HG03039 (cell line): ENCODE data around the gene CLCN1.

Source experiments
- ATAC-seq: cut with Tn5 transposase; IDR thresholded peaks from one replicate; pipeline ENCODE4 v1.9.1; 2021; ENCODE audit warnings: mild to moderate bottlenecking, moderate library complexity; ENCODE audit not compliant: unreplicated experiment

Gene CLCN1

GRCh38 chr7:143292876-143293275 is 23.0 kb upstream of the CLCN1 start:
- ATAC-seq: no peak

- no peak for ATAC-seq
Measured at GRCh38 chr7:143295870-143296269, 20.0 kb upstream of the CLCN1 start.

GRCh38 chr7:143296686-143297085 is 19.2 kb upstream of the CLCN1 start:
- ATAC-seq: no peak

- ATAC-seq: no peak
Measured at GRCh38 chr7:143299346-143299745, 16.6 kb upstream of the CLCN1 start.

GRCh38 chr7:143299840-143300239 is 16.1 kb upstream of the CLCN1 start:
- no peak for ATAC-seq

- no peak for ATAC-seq
Measured at GRCh38 chr7:143300959-143301935, 14.7 kb upstream of the CLCN1 start.

- ATAC-seq: no peak
Measured at GRCh38 chr7:143303733-143304132, 12.2 kb upstream of the CLCN1 start.

- no peak for ATAC-seq
Measured at GRCh38 chr7:143304938-143305337, 11.0 kb upstream of the CLCN1 start.

GRCh38 chr7:143305423-143306070 is 10.4 kb upstream of the CLCN1 start:
- no peak for ATAC-seq

GRCh38 chr7:143308632-143309031 is 7.3 kb upstream of the CLCN1 start:
- ATAC-seq: no peak

- ATAC-seq: no peak
Measured at GRCh38 chr7:143314127-143314526, 1.8 kb upstream of the CLCN1 start.

- no peak for ATAC-seq
Measured at GRCh38 chr7:143316492-143316891, 581 bp downstream of the CLCN1 start.

GRCh38 chr7:143318661-143319060 is 2.8 kb downstream of the CLCN1 start:
- no peak for ATAC-seq

GRCh38 chr7:143320620-143321019 is 4.7 kb downstream of the CLCN1 start:
- no peak for ATAC-seq

GRCh38 chr7:143321242-143321641 is 5.3 kb downstream of the CLCN1 start:
- no peak for ATAC-seq

GRCh38 chr7:143321734-143322133 is 5.8 kb downstream of the CLCN1 start:
- ATAC-seq: no peak

GRCh38 chr7:143322760-143323633 is 7.1 kb downstream of the CLCN1 start:
- no peak for ATAC-seq

GRCh38 chr7:143323653-143324052 is 7.7 kb downstream of the CLCN1 start:
- no peak for ATAC-seq

- ATAC-seq: peak; percentile 48
Measured at GRCh38 chr7:143325240-143325639, 9.3 kb downstream of the CLCN1 start.

GRCh38 chr7:143327903-143328302 is 12.0 kb downstream of the CLCN1 start:
- ATAC-seq: peak; percentile 40
